ENCODE measurements around the gene GGT1.

- TF ChIP-seq CTCF (conservative IDR thresholded peaks at IDR 0.05; ENCODE audit: low read length) = no peak
- TF ChIP-seq EZH2phosphoT487 (IDR thresholded peaks at IDR 0.05; ENCODE audit: borderline replicate concordance, low read depth, low read length) = no peak
Measured at GRCh38 chr22:24593836-24594568, 9.0 kb upstream of the GGT1 start.
